Amniotic epithelial cell (primary cell): ENCODE results near the gene BLVRB.
A peak's percentile ranks its signal among the peaks of the same experiment; 100 is the strongest.

ENCODE experiments used
- DNase-seq: peaks from one replicate; pipeline ENCODE4 v3.0.0-alpha.2; 2010; ENCODE audit warnings: low read depth

Gene BLVRB

GRCh38 chr19:40403262-40403984 is 62.1 kb downstream of the BLVRB start:
- peak; percentile 91 for DNase-seq

DNA sequence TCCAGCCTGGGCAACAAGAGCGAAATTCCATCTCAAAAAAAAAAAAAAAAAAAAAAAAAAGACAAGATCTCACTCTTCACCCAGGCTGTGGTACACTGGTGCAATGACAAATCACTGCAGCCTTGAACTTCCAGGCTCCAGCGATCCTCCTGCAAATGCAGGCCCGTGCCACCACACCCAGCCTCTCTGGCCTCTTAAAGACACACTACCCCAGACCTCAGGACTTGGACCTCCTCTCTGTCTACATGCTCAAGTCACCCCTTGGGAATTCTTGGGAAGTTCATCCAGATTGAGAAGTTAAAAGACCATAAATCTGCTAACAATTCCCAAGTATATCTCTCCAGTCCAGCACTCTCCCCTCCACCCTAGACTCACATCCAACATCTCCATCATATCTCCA is 65.0 kb downstream of the BLVRB start:
- no peak for DNase-seq

DNA sequence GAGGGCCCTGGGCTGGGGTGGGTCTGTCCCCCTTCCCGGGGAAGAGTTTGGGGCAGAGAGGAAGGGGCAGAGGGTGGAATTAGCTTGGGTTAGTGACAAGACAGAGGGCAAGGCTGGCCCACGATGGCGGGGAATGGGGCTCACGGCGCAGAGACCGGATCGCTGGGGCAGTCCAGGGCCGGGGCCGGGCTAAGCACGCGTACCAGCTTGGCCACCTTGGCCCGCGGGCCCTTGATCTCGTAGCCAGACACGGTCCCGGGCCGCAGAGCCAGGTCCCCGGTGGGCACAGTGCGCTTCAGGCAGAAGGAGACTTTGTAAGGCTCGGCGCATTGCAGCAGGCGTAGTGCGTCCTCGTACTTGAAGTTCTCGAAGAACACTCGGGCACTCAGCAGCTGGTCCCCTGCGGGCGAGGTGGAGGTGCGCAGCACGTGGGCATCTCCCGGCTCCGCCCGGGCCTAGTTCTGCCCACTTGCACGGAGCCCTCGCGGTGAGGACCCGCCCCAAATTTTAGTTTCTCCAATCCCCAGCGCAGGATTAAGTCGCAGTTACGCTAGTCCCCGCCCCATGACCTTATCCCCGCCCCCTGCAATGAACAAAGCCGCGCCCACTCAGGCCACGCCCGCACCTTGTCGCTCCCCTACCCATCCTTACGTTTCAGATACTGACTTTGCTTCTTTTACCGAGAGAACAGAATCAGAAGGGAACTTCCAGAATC is 67.0 kb downstream of the BLVRB start:
- DNase-seq = peak; percentile 36
